Ectodermal cell (in vitro differentiated cells): ENCODE measurements around the gene REC114.

Experiments
- H3K27ac ChIP-seq: 2 replicates; pipeline ENCODE4 v1.7.0; 2013; ENCODE audit warnings: mild to moderate bottlenecking, low read depth, low read length; ENCODE audit not compliant: insufficient read depth, poor library complexity, severe bottlenecking
- H3K27me3 ChIP-seq: 2 replicates; pipeline ENCODE4 v1.7.0; 2013; ENCODE audit warnings: mild to moderate bottlenecking, low read length; ENCODE audit not compliant: insufficient read depth, control insufficient read depth, poor library complexity, severe bottlenecking
- H3K36me3 ChIP-seq: one replicate; pipeline ENCODE4 v1.7.0; 2013; ENCODE audit warnings: low read length; ENCODE audit not compliant: control insufficient read depth, insufficient read depth
- H3K4me1 ChIP-seq: one replicate; pipeline ENCODE4 v1.7.0; 2013; ENCODE audit warnings: low read length; ENCODE audit not compliant: control insufficient read depth, insufficient read depth
- H3K4me3 ChIP-seq: 2 replicates; pipeline ENCODE4 v1.7.0; 2013; ENCODE audit warnings: low read depth, low read length, control low read depth; ENCODE audit not compliant: insufficient read depth
- H3K9me3 ChIP-seq: 2 replicates; pipeline ENCODE4 v1.7.0; 2013; ENCODE audit warnings: mild to moderate bottlenecking, low read length, moderate library complexity; ENCODE audit not compliant: control insufficient read depth
- WGBS, 2 experiments: methylation state at CpG; one replicate each; pipeline ENCODE4 v1.1.7; 2013; ENCODE audit warnings: missing lambda C conversion rate in 2 of 2; 5-methylcytosine and 5-hydroxymethylcytosine counted together

REC114 gene

DNA sequence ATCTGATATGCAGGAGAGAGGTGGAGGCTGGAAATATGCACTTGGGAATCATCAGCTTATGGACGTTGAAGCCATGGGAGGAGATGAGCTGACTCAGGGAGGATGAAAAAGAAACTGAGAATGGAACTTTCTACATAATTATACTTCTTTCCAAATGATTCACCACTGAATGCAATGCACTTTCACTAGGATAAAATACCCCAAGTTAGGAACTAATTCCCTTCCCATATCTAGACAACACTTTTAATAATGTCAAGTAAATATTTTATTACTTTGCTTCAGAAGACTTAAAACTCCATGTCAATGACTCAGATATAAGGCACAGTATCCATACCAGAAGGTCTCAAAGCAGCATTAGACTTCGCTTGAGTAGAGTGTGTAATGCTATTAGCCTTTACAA lies 166.0 kb downstream of the REC114 start:
- Histone ChIP-seq H3K27me3 (no peaks in the 10 kb centered on the region), H3K4me1 (peaks cover 2% of the 10 kb centered on the region), H3K36me3 (no peaks in the 10 kb centered on the region), H3K9me3 (no peaks in the 10 kb centered on the region), H3K4me3 (no peak overlapping the region), H3K27ac (no peak overlapping the region)
- 92 to 98% methylated on average over 2 of the region's 2 CpGs for WGBS, 2 experiments
